A673 (cell line): ENCODE results near the gene FAR1. TPM values are rescaled to one million over a fixed set of nuclear protein-coding genes. Genes with fewer than 3 reads are reported as not detected.
"Not testable (repeated sequence)": the region's sequence is repeated elsewhere in the genome, so short reads cannot be mapped to it uniquely, and the experiment has no call there.

Source experiments
- BruUV-seq: library from RNA; stranded (reverse); fragments of 400-500 nt; replicated peaks from 2 replicates; lab custom pipeline; 2021; lab: Mats Ljungman, UMichigan
- CTCF ChIA-PET: fragments of 300-600 bp; sonication (Branson Sonifier 250); formaldehyde crosslinking; loops from one replicate; lab custom pipeline; 2022; ENCODE audit warnings: antibody characterized with exemption; lab: Charles Lee
- POLR2A ChIA-PET: fragments of 300-600 bp; sonication (Branson Sonifier 250); formaldehyde crosslinking; loops from one replicate; lab custom pipeline; 2022; ENCODE audit warnings: antibody characterized with exemption; ENCODE audit not compliant: low non-redundant PET; lab: Charles Lee
- DNase-seq: peaks from one replicate; pipeline ENCODE4 v3.0.0-alpha.2; 2015; ENCODE audit warnings: low spot score
- H3K27ac ChIP-seq: fragments of 200-600 bp; sonication (generic); 2 replicates; pipeline ENCODE4 v1.5.1; 2016; ENCODE audit warnings: mixed run types, low read depth, mild to moderate bottlenecking, mixed read lengths, antibody characterized with exemption, low read length; ENCODE audit not compliant: poor library complexity, severe bottlenecking
- H3K27me3 ChIP-seq: fragments of 200-600 bp; sonication (generic); replicated peaks from 2 replicates; pipeline ENCODE4 v1.6.1; 2017; ENCODE audit warnings: mixed run types, low read depth, mild to moderate bottlenecking, mixed read lengths, antibody characterized with exemption, low read length; ENCODE audit not compliant: insufficient read depth, poor library complexity
- H3K36me3 ChIP-seq: fragments of 200-600 bp; sonication (generic); 2 replicates; pipeline ENCODE4 v1.6.1; 2016; ENCODE audit warnings: mixed run types, mild to moderate bottlenecking, mixed read lengths, antibody characterized with exemption, low read length; ENCODE audit not compliant: insufficient read depth, poor library complexity, severe bottlenecking
- H3K4me1 ChIP-seq: fragments of 200-600 bp; sonication (generic); 2 replicates; pipeline ENCODE4 v1.6.1; 2017; ENCODE audit warnings: mixed run types, mild to moderate bottlenecking, mixed read lengths, antibody characterized with exemption, low read length; ENCODE audit not compliant: insufficient read depth, poor library complexity, severe bottlenecking
- H3K4me3 ChIP-seq: fragments of 200-600 bp; sonication (generic); 2 replicates; pipeline ENCODE4 v1.5.1; 2016; ENCODE audit warnings: low read depth, mixed run types, mild to moderate bottlenecking, mixed read lengths, low read length; ENCODE audit not compliant: poor library complexity, severe bottlenecking
- H3K9me3 ChIP-seq: fragments of 200-600 bp; sonication (generic); 2 replicates; pipeline ENCODE4 v1.6.1; 2016; ENCODE audit warnings: mixed run types, low read depth, mild to moderate bottlenecking, mixed read lengths, antibody characterized with exemption, low read length; ENCODE audit not compliant: poor library complexity, severe bottlenecking
- CTCF ChIP-seq: fragments of 300-800, 200-600 bp; sonication (generic); conservative IDR thresholded peaks from 2 replicates; pipeline ENCODE4 v1.5.1; 2017; ENCODE audit warnings: low read depth, mild to moderate bottlenecking, antibody characterized with exemption, low read length, moderate library complexity, mixed read lengths
- EZH2 ChIP-seq: fragments of 200-600 bp; sonication (generic); IDR thresholded peaks from 2 replicates; pipeline ENCODE4 v1.6.1; 2017; ENCODE audit warnings: borderline replicate concordance, low read depth, mild to moderate bottlenecking, mixed read lengths, antibody characterized with exemption, low read length; ENCODE audit not compliant: poor library complexity, severe bottlenecking
- intact Hi-C: fragments of 100-400 bp; cut with micrococcal nuclease; formaldehyde crosslinking; loops from one replicate; pipeline ENCODE4 v1.10.0; 2022; ENCODE audit not compliant: unreplicated experiment
- total RNA-seq: library from RNA; stranded (reverse); gene quantifications from 2 replicates; pipeline ENCODE4 v1.2.3, GENCODE V29; 2021

Gene FAR1
- total RNA-seq, 1 experiment from 2014 or later = 66.6 TPM

- no peak overlapping the region for H3K4me3 ChIP-seq
- BruUV-seq = no TSS peak
- no peaks in the 10 kb centered on the region for H3K4me1 ChIP-seq
- no peaks in the 10 kb centered on the region for H3K27me3 ChIP-seq
- intact Hi-C loops = no loop called here
- ChIA-PET CTCF (no interaction called here), POLR2A (no interaction called here)
- no peak for TF ChIP-seq CTCF
- no peak for TF ChIP-seq EZH2
- no peak for DNase-seq
- no peak overlapping the region for H3K27ac ChIP-seq
- no peaks in the 10 kb centered on the region for H3K9me3 ChIP-seq
- H3K36me3 ChIP-seq = no peaks in the 10 kb centered on the region
These were observed 21.1 kb upstream of the FAR1 start for GRCh38 chr11:13647391-13647790.

GRCh38 chr11:13649619-13650018 is 18.8 kb upstream of the FAR1 start:
- intact Hi-C loops = no loop called here
- H3K27me3 ChIP-seq = no peaks in the 10 kb centered on the region
- no peaks in the 10 kb centered on the region for H3K9me3 ChIP-seq
- no peak for DNase-seq
- H3K4me3 ChIP-seq = no peak overlapping the region
- TF ChIP-seq CTCF (no peak), EZH2 (no peak)
- no TSS peak for BruUV-seq
- H3K36me3 ChIP-seq = no peaks in the 10 kb centered on the region
- ChIA-PET POLR2A (no interaction called here), CTCF (no interaction called here)
- H3K4me1 ChIP-seq = no peaks in the 10 kb centered on the region
- H3K27ac ChIP-seq = no peak overlapping the region

GRCh38 chr11:13651515-13651914 is 17.0 kb upstream of the FAR1 start:
- CTCF ChIA-PET, H3K36me3 ChIP-seq, BruUV-seq, H3K9me3 ChIP-seq, intact Hi-C loops, H3K27ac ChIP-seq, POLR2A ChIA-PET, H3K27me3 ChIP-seq, DNase-seq, H3K4me3 ChIP-seq, H3K4me1 ChIP-seq: not testable (repeated sequence)

- no peak overlapping the region for H3K4me3 ChIP-seq
- POLR2A ChIA-PET = no interaction called here
These were observed 7.3 kb upstream of the FAR1 start for GRCh38 chr11:13661074-13661623.

More at GRCh38 chr11:13661074-13661623, 7.3 kb upstream of the FAR1 start:
- no peaks in the 10 kb centered on the region for H3K9me3 ChIP-seq
- no peaks in the 10 kb centered on the region for H3K4me1 ChIP-seq
- intact Hi-C loops = no loop called here
- H3K36me3 ChIP-seq = no peaks in the 10 kb centered on the region
- no peak overlapping the region for H3K27ac ChIP-seq
- CTCF ChIA-PET = no interaction called here
- no peaks in the 10 kb centered on the region for H3K27me3 ChIP-seq
- TF ChIP-seq CTCF (no peak), EZH2 (no peak)
- DNase-seq = no peak
- no TSS peak for BruUV-seq
